ENCODE measurements around the gene C1orf141.

GRCh38 chr1:67173988-67174387 lies 39.2 kb upstream of the C1orf141 start:
- TF ChIP-seq, protein P1, sequence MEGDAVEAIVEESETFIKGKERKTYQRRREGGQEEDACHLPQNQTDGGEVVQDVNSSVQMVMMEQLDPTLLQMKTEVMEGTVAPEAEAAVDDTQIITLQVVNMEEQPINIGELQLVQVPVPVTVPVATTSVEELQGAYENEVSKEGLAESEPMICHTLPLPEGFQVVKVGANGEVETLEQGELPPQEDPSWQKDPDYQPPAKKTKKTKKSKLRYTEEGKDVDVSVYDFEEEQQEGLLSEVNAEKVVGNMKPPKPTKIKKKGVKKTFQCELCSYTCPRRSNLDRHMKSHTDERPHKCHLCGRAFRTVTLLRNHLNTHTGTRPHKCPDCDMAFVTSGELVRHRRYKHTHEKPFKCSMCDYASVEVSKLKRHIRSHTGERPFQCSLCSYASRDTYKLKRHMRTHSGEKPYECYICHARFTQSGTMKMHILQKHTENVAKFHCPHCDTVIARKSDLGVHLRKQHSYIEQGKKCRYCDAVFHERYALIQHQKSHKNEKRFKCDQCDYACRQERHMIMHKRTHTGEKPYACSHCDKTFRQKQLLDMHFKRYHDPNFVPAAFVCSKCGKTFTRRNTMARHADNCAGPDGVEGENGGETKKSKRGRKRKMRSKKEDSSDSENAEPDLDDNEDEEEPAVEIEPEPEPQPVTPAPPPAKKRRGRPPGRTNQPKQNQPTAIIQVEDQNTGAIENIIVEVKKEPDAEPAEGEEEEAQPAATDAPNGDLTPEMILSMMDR (conservative IDR thresholded peaks at IDR 0.05), result no peak
- TF ChIP-seq ZFX (IDR thresholded peaks at IDR 0.05), result no peak

Data from C4-2B (cell line).